HG03108 (cell line): ENCODE measurements around the gene TMEM120B.
"Not testable (repeated sequence)": the region's sequence is repeated elsewhere in the genome, so short reads cannot be mapped to it uniquely, and the experiment has no call there.

Experiments used
- ATAC-seq: cut with Tn5 transposase; IDR thresholded peaks from one replicate; pipeline ENCODE4 v1.9.1; 2021; ENCODE audit warnings: moderate library complexity; ENCODE audit not compliant: unreplicated experiment

TMEM120B gene

GRCh38 chr12:121789800-121790728 is 77.5 kb downstream of the TMEM120B start:
- ATAC-seq = peak; percentile 32

GRCh38 chr12:121790785-121791184 is 78.2 kb downstream of the TMEM120B start:
- ATAC-seq = not testable (repeated sequence)

GRCh38 chr12:121791671-121792551 is 79.4 kb downstream of the TMEM120B start:
- no peak for ATAC-seq

DNA sequence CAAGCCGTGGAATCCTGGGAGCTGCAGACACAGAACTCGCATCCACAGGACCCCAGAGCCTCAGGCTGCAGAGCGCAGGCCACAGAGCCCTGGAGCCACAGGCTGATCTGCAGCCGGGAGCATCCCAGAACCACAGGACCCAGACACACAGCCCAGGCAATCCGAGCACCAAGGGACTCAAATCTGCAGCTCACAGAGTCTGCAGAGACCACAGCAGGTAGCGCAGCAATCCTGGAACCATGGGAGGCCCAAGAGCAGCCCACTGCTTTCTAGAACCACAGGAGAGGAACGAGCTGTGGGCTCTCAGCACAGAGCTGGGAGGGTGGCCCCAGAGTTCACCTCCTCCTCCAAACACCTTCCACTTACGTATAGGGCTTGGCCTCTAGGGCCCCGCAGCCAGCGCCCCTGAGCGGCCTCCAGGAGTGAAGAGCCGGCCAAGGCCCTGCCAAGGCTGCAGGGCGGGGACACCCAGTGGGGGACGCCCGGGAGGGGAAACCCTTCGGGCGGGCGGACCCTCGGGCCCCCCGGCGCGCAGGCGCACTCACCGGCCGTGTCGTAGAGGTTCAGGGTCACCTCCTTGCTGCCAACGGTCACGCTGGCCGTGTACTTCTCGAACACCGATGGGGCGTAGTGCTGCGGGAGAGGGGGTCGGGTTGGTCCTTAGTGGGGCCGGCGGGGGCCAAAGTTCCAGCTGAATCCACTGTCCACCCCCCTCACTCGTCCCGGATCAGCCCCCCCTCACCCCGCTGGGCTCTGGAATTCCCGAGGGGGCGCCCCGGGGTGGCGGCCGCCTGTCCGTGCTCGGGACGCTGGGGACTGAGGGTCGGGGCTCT is 80.3 kb downstream of the TMEM120B start:
- no peak for ATAC-seq

DNA sequence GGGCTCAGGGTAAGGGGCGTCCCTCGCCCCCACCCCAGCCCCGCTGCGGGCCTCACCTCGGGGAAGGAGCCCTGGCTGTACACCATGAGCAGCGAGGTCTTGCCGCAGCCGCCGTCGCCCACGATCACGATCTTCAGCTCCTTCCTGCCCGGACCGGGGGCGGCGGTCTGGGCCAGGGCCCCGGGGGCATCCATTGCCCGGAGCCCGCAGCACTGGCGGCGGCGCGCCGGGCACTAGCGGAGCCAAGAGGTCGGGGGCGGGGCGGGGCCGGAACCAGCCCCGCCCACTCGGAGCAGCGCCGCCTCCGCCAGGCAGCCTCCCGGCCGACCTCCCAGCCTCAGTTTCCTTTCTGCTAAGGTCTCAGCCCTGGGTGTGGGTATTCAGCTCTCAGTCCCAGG is 80.9 kb downstream of the TMEM120B start, which contains the start of gene RHOF:
Gene RHOF, minus strand, starts transcription at position 249 of the 398 bp plus-strand sequence. Its CDS starts 55 bp downstream, at position 194.
- peak; percentile 14 for ATAC-seq

- ATAC-seq = peak; percentile 46
Observed at GRCh38 chr12:121793838-121794533, 81.4 kb downstream of the TMEM120B start.

DNA sequence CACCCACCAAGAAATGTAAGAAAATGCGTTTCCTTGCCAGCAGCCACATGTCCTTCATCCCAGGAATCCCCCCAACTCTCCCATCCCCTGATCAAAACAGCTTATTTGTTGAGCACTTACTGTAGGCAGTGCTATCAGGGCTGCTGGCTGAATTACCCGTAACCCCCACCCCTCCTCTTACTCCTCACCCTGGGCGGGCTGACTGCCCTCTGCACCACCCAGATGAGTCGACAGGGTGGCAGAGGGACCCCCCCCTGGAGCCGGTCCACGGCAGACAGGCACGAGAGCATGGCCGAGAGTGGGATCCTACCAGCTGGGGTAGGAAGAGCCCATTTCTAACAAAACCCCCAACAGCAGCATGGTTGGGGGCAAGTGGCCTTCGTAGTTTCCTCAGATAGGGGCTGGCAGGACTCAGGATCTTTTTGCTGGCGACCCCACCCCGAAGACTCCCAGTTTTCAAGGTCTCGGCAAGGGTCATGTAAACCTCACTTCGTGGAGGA is 82.0 kb downstream of the TMEM120B start:
- no peak for ATAC-seq

DNA sequence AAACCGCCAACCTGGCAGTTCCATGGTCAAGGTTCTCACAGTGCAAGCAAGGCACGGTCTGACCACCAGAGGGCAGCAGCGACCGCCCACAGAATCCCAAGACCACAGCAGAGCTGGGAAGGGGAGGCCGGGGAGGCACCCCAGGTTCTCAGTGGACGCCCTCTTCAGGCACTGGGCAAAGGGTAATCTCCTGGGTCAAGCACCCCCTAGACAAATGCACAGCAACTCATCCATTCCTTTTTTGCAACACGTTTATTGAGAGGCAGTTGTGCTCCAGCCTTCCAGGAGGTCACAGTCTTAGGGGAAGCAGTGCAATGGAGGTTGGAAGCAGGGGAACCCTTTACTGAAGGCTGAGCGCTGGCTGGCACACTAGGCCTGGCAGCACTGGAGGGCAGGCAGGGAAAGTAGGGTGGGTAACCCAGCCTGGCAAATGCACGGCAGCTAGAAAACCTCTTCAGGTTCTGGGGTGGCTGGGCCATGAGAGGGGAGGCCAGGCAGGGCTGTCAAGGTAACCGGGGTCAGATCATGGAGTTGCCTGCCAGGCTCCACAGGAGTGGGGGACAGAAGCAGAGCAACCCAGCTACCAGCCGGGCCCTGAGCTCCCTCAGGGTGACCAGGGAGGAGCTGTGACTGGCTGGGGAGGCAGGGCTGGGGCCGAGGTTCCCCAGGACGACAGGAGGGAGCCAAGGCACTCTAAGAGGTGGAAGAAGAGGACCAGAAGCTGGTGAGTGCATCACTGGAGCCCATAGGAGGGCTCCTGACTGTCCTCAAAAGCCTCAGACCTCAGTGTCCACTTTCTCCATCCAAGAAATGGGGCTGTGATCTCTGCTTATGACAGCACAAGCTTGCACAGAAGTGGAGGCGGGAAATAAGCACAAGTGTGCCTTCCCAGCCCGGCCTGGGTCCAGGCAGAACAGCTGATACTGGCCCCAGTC is 82.7 kb downstream of the TMEM120B start:
- ATAC-seq = no peak

GRCh38 chr12:121796855-121797751 is 84.6 kb downstream of the TMEM120B start:
- ATAC-seq = no peak

DNA sequence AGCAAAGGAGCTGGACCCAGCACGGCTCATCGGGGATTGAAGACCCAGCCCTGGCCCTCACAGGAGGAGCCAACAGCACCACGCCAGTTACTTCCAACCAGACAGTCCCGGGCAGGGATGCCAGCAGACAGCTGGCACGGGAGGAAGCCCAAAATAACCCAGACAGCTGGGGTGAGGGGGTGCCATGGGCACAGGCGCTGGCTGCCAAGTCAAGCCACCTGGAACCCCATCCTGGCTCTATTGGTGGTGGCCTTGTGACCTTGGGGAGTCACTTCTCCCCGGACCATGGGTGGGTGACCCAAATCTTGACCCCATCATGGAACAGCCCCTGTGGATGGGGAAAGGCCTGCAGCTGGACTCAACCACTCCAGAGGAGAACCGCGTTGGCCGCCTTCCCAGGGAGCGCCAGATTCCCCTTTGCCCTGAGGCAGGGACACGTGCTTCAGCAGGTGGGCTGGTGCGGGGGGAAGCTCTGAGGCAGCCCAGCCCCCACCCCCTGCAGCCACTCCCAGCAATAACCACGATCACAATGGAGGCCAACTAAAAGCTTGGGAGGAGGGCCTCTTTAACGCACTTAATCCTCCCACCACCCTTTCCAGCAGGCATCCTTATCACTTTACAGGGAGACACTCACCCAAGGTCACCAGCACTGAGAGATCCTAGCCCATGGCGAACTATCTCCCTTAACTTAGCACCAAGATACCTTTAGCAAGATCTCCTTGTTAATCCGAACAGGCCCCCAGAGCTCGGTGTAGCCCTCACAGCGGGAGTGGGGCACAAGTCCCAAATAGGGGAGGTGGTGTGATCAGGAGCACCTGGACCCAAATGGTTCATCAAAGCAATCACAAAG is 85.6 kb downstream of the TMEM120B start:
- no peak for ATAC-seq

- no peak for ATAC-seq
Observed at GRCh38 chr12:121798787-121799155, 86.2 kb downstream of the TMEM120B start.

- ATAC-seq = no peak
Observed at GRCh38 chr12:121799156-121799841, 86.7 kb downstream of the TMEM120B start.

DNA sequence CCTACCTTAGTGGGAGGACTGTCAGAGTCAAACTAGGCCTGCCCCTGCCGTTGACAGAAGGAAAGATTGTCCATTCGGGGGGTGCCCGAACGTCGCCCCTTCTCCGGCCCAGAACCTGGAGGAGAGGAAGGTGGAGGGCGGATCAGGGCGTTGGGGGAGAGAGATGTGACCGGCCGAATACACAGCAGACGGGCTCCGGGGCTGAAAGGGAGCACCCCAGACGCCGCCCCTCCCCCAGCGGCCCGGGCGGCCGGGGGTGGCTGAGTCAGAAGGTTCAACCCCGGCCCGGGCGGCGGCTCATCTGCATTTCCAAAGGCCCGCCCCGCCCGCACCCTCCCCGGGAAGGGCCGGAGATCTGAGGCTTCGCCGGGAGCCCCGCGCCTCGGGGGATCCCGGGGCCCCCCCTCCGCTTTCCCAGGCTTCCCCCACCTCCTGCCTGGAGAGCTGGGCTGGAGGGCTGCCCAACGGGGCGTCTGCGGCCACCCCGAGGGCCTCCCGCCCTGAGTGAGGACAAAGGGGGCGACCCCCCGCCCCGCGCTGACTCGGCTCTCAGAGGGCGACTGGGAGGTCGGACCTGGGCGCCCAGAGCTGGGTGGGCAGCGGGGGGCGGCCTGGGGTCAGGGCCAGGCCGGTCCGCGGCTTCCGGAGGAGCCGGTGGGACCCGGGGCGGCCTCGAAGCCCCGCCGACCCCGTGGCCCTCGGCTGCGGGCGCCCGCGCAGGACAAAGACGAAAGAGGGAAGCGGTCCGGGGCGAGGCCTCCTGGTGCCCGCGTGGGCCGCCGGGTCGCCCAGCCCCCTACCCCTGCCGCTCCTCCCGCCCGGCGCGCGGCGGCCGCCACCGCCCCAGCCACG is 87.5 kb downstream of the TMEM120B start:
- no peak for ATAC-seq

- ATAC-seq = no peak
Observed at GRCh38 chr12:121800694-121801594, 88.4 kb downstream of the TMEM120B start.
